HG02938 (cell line): ENCODE data around the gene PDLIM5.
"Not testable (repeated sequence)": the region's sequence is repeated elsewhere in the genome, so short reads cannot be mapped to it uniquely, and the experiment has no call there.

Experiments
- ATAC-seq: cut with Tn5 transposase; IDR thresholded peaks from one replicate; pipeline ENCODE4 v1.9.1; 2021; ENCODE audit warnings: mild to moderate bottlenecking, moderate library complexity; ENCODE audit not compliant: unreplicated experiment

The PDLIM5 gene

DNA sequence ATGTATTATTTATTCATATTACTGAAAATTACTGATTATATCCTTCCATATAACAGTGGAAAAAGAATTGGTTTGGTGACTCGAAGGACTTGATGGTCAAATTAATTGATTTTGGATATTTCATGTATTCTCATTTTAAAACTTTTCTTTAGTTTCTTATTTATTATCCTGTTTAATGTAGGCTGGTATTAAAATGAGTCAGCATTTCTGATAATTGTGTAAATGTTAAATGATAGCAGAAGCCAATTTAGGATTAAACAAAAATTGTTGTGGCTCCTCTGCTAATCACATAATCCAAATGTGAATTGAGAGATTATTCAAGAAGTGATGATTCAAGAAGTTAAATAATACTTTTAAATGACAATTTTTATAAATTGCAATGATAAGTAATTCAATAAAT, 38.7 kb downstream of the PDLIM5 start:
- no peak for ATAC-seq

DNA sequence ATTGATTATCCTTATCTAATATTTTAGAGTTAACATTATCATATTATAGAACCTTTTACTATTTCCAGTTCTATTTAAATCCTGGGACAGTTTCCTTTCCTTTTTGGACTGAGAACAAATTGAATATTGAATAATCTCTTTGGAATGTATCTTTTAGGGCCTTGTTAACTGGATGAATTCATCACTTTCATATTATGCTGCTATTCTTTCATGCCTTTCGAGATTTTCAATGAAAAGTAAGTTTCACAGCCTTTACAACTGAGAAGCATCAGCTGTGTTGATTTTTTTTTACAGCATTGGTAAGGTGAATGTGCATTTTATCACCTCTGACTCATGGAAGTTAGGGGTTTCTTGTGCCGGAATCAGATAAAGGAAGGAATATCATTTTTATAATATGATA, 39.6 kb downstream of the PDLIM5 start:
- no peak for ATAC-seq

DNA sequence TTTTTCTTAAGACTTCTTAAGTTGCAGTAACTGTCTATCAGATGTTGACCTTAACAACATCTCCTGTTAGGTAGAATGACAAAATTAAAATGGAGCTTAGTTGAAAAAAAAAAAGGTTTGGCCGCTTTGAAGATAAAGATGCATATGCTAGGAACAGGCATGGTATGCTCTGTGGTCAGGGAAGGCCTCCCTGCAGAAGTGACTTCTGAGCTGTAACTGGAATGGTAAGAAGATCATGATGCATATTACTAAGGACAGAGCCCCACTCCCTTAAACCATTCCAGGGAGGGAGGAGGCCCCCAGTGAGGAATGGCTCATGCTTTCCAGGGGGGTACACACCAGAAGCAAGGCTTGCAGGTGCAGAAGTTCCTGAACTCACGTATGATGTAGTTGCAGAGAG, 43.7 kb downstream of the PDLIM5 start:
- ATAC-seq = no peak

DNA sequence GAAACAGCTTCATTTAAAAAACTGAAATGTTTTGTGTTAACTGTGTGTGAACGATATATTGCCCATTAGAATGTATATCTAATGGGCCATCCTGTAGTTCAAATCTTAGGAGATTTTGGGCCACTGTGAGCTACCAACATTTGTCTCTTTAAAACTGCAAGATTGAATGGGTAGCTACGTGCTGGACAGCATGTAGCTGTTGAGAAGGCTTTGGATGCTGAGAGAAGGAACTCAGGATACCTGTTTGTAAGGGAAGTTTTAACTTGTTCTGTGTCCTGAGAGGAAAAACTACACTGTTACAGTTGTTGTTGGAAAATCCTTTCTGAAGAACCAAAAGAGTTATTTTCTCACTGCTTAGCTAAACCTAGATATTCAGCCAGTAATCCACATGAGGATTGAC, 45.9 kb downstream of the PDLIM5 start:
- ATAC-seq = no peak

DNA sequence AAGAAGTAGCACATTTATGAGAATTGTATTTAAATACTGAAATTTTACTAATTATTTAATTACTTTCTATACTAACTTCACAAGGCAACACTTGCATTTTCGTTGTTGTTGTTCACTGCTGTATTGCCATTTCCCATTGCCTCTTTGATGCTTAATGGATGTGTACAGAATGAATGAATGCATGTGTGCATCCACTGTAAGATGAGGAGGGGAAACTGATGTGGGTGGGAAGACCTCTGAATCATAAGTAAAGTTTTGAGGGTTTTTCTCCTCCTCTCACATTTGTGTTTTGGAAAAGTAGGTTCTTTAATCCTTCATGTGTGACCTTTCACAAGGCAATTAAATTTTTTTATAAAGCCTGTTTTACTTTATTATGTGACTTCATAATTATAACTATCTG, 46.8 kb downstream of the PDLIM5 start:
- ATAC-seq = no peak

DNA sequence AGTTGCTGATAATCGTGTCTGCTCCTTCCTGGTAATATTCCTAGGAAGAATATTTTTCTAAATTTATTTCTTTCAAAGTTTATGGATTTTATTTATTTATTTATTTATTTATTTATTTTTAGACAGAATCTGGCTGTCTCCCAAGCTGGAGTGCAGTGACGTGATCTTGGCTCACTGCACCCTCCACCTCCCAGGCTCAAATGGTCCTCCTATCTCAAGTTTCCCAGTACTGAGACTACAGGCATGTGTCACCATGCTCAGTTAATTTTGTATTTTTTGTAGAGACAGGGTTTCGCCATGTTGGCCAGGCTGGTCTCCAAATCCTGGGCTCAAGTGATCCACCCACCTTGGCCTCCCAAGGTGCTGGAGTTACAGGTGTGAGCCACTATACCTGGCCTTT, 48.9 kb downstream of the PDLIM5 start:
- no peak for ATAC-seq

DNA sequence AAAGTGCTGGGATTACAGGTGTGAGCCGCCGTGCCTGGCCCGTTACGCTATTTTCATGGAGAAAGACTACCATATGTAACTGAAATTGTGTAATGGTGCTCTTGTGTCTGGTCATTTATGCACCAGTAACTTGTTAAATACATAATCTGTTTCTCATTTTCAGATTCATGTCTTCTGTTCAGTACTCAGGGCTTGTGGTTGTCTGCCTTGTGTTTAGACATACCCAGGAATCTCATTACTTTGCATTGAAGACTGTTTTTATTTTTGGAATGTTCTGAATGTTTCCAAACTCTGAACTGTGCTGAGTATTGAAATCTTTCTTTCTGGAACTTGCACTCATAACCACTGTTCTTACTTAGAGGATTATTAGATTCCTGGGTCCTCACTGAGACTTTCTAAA, 52.8 kb downstream of the PDLIM5 start:
- no peak for ATAC-seq

DNA sequence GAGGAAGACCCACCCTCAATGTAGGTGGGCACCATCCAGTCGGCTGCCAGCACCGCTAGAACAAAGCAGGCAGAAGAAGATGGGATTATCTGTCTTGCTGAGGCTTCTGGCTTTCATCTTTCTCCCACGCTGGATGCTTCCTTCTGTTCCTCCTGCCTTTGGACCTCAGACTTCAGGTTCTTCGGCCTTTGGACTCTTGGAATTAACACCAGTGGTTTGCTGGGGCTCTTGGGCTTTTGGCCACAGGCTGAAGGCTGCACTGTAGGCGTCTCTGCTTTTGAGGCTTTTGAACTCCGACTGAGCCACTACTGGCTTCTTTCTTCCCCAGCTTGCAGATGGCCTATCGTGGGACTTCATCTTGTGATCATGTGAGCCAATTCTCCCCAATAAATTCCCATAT, 55.1 kb downstream of the PDLIM5 start:
- no peak for ATAC-seq

DNA sequence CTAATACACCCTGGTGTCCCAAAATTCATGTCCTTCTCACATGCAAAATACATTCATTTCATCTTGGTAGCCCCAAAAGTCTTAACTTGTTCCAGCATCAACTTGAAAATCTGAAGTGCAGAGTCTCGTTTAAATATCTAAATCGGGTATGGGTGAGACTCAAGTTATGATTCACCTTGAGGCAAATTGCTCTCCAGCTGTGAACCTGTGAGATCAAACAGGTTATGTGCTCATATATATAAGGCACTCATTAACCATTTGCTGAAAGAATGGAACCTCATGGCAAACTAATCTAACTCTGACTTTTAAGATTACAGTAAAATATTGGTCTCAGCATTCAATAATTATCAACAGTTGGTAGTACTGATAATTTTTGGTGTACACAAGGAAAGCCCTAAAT, 55.5 kb downstream of the PDLIM5 start:
- ATAC-seq = no peak

DNA sequence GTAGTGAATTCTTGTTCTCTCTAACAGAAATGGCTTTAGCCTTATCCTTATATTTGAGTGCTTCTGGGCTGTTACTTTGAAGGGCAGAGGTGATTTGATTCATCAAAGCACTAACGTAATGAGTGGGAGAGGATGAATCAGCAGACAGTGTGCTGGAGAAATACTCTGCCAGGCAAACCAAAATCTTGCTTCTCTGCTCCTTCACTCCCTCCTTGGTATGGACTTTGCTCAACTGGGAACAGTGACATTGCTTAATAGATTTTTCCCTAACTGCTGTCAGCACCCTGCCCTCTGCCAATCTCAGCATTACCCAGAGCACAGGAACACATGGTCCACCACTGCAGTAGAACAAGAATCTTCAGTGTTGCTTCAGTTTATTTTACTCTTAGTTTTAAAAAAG, 56.0 kb downstream of the PDLIM5 start:
- no peak for ATAC-seq

DNA sequence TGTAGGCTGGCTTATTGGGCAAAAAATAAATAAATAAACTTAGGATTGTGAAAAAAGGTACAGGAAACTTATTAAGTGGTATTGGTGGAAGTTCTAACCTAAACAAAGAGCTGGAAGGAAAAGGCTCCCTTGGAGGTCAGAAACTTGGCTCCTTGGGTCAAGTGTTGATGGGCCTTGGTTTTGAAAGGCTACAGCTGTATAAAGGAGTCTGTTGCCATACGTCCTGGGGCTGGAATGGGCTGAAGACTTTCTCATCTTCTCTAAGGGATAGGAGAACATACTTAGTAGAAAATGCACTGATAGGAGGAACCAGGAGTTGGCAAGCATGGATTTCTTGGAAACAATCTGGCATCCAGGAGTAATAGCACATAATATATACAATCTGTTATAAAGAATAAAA, 56.6 kb downstream of the PDLIM5 start:
- ATAC-seq = no peak

DNA sequence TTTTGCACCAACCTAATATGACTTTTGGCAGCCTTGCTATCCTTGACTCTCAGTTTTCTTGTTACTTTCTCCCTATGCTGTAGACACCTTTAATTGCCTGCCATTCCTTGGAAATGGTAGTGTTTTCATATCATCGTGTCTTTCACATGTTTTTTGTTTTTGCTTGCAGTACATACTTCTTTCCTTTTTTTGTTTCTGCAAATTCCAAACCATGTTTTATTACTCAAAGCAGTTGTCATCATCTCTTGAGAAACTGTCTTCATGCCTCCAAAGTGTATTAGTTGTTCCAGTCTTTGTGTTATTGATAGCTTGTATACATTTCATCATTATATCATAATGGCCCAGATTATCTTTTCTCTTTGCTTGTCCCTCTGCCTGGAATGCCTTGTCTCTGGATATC, 57.1 kb downstream of the PDLIM5 start:
- no peak for ATAC-seq

DNA sequence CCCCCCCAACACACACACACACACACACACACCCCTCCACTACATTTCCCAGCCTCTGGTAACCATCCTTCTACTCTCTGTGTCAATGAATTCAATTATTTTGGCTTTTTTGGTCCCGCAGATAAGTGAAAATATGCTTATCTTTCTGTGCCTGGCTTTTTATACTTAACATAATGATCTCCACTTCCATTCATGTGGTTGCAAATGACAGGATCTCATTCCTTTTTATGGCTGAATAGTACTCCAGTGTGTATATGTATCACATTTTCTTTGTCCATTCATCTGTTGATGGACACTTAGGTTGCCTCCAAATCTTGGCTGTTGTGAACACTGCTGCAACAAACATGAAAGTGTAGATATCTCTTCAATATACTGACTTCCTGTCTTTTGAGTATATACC, 59.8 kb downstream of the PDLIM5 start:
- ATAC-seq = no peak

DNA sequence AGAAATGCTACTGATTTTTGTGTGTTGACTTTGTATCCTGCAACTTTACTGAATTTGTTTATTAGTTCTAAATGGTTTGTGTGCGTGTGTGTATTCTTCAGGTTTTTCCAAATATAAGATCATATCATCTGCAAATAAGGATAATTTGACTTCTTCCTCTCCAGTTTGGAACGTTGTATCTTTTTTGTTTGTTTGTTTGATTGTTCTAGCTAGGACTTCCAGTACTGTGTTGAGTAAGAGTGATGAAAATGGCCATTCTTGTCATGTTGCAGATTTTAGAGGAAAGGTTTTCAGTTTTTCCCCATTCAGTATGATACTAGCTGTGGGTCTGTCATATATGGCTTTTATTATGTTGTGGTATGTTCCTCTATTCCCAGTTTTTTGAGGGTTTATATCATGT, 61.8 kb downstream of the PDLIM5 start:
- not testable (repeated sequence) for ATAC-seq

DNA sequence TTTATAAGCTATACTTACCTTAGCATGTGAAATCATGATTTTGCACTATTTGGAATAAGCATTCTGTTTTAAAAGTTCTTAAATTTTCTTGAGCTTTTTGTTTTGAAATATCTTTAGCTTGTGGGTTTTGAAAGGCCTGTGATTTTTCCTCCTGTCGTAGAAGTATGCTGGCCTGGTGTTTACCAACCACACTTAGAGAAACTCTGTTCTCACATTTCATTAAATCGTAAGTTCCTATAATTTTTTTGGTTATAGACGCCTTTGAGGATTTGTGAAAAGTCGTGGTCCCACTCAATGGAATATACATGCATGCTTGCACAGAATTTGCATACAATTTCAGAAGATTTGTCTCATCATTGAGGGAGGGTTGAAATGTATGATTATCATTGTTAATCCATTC, 63.6 kb downstream of the PDLIM5 start:
- ATAC-seq = no peak

DNA sequence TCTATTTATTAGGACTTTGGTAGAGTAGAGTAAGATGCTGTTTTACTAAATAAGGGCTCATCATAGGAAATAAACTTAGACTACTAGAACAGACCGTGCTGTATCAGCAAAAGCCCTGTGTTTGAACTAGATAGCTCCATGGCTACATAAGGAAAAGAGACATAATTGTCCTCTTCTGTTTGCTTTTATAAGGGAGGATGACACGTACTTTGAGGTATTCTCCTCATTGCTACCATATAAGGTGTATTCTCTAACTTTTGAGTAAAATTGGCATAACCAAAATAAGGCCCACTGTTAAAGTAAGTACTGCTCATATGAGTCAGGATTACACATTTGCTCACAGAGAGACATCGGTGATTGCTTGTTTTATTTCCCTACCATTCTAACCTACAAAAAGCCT, 64.3 kb downstream of the PDLIM5 start:
- no peak for ATAC-seq

DNA sequence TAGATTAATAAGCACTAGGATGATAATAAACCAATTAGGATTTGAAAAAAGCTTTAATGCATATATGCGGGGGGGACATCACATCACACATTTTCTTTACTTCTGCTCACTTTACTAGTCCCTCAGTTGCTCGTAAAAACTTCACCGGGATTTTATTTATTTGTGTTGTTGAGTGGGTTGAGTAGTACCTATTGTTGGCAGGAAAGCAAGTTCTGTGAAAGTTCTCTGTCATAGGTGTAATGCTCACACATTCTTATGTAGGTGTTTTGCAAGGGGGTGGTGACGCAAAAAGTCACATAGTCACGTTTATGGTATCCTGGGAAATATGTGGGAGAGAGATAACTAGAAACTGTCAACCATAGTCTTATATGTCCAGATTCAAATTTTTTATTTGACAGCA, 65.3 kb downstream of the PDLIM5 start:
- ATAC-seq = no peak

DNA sequence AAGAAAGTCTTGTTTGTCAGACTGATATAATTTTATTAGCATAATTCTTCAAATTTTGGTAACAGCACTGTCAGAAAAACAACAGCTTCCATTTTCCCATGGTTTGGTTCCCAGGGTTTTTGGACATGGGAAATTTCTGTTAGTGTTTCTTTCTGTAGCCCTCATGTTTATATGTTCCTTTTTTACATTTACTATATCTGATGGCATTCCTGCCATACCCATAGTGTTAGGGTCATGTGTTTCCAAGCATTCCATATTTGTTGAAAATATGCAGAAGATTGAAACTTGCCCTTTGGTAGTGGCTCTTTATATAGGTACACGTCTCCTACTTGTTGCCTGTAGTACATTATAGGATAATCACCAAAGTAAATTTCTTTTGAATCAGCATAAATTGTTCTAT, 65.8 kb downstream of the PDLIM5 start:
- no peak for ATAC-seq

DNA sequence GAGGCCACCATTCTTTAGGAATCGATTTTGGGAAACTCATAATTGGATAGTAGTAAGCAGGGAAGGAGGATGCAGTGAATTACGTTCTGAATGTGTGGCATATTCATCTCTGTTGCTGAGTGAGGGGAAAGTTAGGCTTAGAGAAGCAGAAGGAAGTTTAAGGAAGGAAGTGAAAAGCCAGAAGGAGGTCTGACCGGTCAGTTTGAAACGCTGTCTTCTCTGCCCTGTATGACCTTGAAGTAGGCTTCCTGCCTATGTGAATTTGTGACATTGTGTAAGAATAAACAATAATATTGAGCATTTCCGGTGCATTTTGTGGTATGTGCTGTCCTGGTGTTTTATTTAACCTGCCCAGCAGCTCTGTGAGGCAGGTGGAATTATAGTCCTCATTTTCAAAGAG, 67.3 kb downstream of the PDLIM5 start:
- ATAC-seq = no peak

DNA sequence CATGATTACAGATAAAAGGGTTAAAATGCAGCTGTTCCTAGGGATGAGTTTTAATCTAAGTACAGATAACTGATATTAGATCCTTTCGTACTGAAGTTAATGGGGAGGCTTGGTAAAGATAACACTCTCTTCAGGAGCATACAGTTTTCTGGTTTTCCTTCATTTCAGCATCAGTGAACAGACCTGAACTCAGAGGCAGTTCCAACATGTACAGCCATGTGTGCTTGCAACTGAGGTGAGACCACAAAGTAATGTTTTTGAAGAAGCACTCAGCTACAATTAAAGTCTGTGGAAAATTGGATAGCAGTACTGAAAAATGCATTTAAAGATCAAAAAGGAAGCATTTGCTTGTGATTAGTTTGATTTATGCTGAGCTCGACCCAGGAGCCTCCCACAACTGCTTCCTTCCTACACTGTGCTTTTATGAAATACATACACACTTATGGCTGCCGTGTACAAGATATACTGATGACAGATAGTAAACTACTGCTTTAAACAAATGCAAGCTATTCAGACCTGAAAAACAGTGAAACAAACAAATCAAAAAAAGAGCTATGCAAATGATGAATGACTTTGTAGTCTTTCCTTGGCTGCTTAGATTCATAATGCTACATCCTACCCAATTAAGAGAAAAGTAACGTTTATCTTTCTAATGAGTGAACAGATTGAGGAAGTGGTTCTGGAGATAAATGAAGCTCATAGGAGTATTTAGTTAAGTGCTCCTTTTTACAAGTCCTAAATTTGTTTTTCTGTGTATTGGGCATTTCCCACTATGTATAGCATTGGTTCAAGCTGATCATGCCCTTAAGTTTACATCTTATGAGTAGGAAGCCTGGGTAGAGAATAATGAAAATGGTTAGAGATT, 68.4 kb downstream of the PDLIM5 start:
- ATAC-seq = no peak

DNA sequence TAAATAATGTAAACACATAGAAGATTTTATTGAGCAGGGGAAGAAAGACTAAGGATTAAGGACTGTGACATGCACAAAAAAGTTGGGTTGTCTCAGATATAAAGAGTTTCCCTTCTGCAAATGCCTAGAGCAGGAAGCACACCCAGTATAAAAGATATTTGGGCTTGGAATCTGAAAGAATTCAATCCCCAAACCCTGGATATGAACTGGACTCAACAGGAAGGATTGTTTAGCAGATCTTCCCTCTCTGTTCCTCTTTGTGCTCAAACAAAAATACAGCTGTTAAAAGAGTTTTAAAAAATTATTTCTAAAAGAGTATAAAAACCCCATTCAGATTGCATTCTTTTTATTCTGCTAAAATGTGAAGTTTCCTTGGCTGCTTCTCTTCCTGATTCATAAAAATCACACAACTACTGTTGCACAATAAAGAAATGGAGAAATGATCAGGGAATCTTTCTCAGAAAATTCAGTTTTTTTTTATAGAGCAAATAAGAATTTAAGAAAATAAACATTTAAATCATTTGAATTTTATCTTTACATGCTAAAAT, 71.4 kb downstream of the PDLIM5 start:
- ATAC-seq = no peak

DNA sequence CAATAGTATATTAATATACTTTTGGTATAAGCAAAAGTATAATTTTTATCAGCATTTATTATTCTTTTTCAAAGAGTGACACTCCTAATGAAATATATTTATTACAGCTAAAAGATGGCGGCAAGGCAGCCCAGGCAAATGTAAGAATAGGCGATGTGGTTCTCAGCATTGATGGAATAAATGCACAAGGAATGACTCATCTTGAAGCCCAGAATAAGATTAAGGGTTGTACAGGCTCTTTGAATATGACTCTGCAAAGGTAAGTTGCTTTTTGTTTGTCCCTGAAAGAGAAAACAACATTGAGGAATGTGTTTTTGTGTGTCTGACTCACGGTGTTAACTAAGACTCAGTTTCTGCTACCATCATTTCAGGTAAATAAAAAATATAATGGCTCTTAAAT, 71.9 kb downstream of the PDLIM5 start:
- ATAC-seq = no peak
